K562 (cell line): Measurements from ENCODE around the gene NBEA. TPM values are rescaled to one million over a fixed set of nuclear protein-coding genes. Genes with fewer than 3 reads are reported as not detected.

Experiments used
- ATAC-seq: fragments of 200-7000 bp; cut with Tn5 transposase; 3 replicates; pipeline ENCODE4 v1.9.1; 2020; ENCODE audit warnings: moderate library complexity
- BruUV-seq: library from RNA; stranded (reverse); fragments of 400-500 nt; replicated peaks from 2 replicates; lab custom pipeline; 2021; lab: Mats Ljungman, UMichigan
- CTCF ChIA-PET: fragments of 300-600 bp; formaldehyde crosslinking; extraction: SDS; loops from one replicate; lab custom pipeline; 2021; ENCODE audit warnings: low intra/inter-chr PET ratio; lab: Yijun Ruan, JAX
- POLR2A ChIA-PET: fragments of 300-600, 350-650 bp; sonication (Branson Sonifier 250); formaldehyde crosslinking; extraction: SDS; loops from one replicate; lab custom pipeline; 2021; ENCODE audit warnings: antibody characterized with exemption, inconsistent platforms; lab: Yijun Ruan, JAX
- DNase-seq, 4 experiments: peaks; one replicate each; pipeline versions ENCODE4 v3.0.0 to v3.0.0-alpha.2; 2011 to 2018; ENCODE audit warnings: low spot score in 3 of 4, mixed read lengths in 3 of 4; ENCODE audit errors: extremely low read depth in 1 of 4
- FAIRE-seq: peaks from 2 replicates; lab custom pipeline; 2011; peaks lifted over from hg19 to GRCh38; lab: Jason Lieb, UNC
- H2AFZ ChIP-seq: 2 replicates; pipeline ENCODE4 v1.6.0; 2011; ENCODE audit warnings: low read depth, low read length, control low read depth, inconsistent platforms
- H3K27ac ChIP-seq: fragments of 200-600 bp; 3 replicates; pipeline ENCODE4 v1.8.0; 2011; ENCODE audit warnings: low read depth, mild to moderate bottlenecking, control low read depth, inconsistent platforms, low read length, moderate library complexity, mixed read lengths; ENCODE audit errors: extremely low read depth
- H3K27me3 ChIP-seq, 2 experiments: fragments of 300-600 bp in 1 of 2; 2 replicates in 1 of 2; 3 replicates in 1 of 2; pipeline versions ENCODE4 v1.6.0 to v1.8.0; 2011; ENCODE audit warnings: inconsistent platforms in 2 of 2, low read length in 2 of 2, mild to moderate bottlenecking in 1 of 2, mixed read lengths in 1 of 2, moderate library complexity in 1 of 2; ENCODE audit not compliant: control insufficient read depth in 2 of 2, insufficient read depth in 2 of 2
- H3K36me3 ChIP-seq: fragments of 300-600 bp; 3 replicates; pipeline ENCODE4 v1.8.0; 2011; ENCODE audit warnings: mild to moderate bottlenecking, low read length, inconsistent platforms; ENCODE audit not compliant: control insufficient read depth, insufficient read depth
- H3K4me1 ChIP-seq, 2 experiments: fragments of 200-600 bp in 1 of 2; replicated peaks in 1 of 2; 2 replicates in 1 of 2; 3 replicates in 1 of 2; pipeline versions ENCODE4 v1.5.1 to v1.8.0; 2011; ENCODE audit warnings: inconsistent platforms in 2 of 2, low read length in 2 of 2, mild to moderate bottlenecking in 1 of 2, mixed read lengths in 1 of 2, moderate library complexity in 1 of 2; ENCODE audit not compliant: control insufficient read depth in 2 of 2, insufficient read depth in 2 of 2
- H3K4me2 ChIP-seq: 2 replicates; pipeline ENCODE4 v1.6.1; 2011; ENCODE audit warnings: low read length, control low read depth, inconsistent platforms, mixed read lengths; ENCODE audit not compliant: insufficient read depth
- H3K4me3 ChIP-seq: fragments of 200-600 bp; sonication (generic), shearing (Covaris generic); 2 replicates; pipeline ENCODE4 v1.5.1; 2016; ENCODE audit warnings: control low read depth, inconsistent platforms
- H3K79me2 ChIP-seq: fragments of 200-600 bp; 3 replicates; pipeline ENCODE4 v1.8.0; 2011; ENCODE audit warnings: low read length, inconsistent platforms; ENCODE audit not compliant: control insufficient read depth, insufficient read depth
- H3K9ac ChIP-seq, 2 experiments: 2 replicates each; pipeline versions ENCODE4 v1.6.0 to v1.6.1; 2011; ENCODE audit warnings: low read depth in 2 of 2, low read length in 2 of 2, control low read depth in 1 of 2, inconsistent platforms in 1 of 2, mild to moderate bottlenecking in 1 of 2, mixed read lengths in 1 of 2; ENCODE audit not compliant: insufficient read depth in 1 of 2
- H3K9me1 ChIP-seq: one replicate; pipeline ENCODE4 v1.6.0; 2011; ENCODE audit warnings: inconsistent platforms, mild to moderate bottlenecking, low read length, moderate library complexity; ENCODE audit not compliant: control insufficient read depth, insufficient read depth
- H3K9me3 ChIP-seq: replicated peaks from 2 replicates; pipeline ENCODE4 v1.5.1; 2011; ENCODE audit warnings: low read depth, low read length, inconsistent platforms; ENCODE audit not compliant: control insufficient read depth, insufficient read depth
- H4K20me1 ChIP-seq: replicated peaks from 2 replicates; pipeline ENCODE4 v1.6.1; 2011; ENCODE audit warnings: low read length, inconsistent platforms, mixed read lengths; ENCODE audit not compliant: control insufficient read depth, insufficient read depth
- CREM ChIP-seq: IDR thresholded peaks from 2 replicates; pipeline ENCODE4 v1.6.1; 2014; ENCODE audit warnings: antibody characterized with exemption, low read depth
- MCM7 ChIP-seq, 2 experiments: fragments of 450-650 bp; IDR thresholded peaks; 2 replicates each; pipeline ENCODE4 v1.6.1; 2016 to 2018
- PTBP1 ChIP-seq: fragments of 200-400 bp; formaldehyde crosslinking; IDR thresholded peaks from 2 replicates; pipeline ENCODE4 v1.6.1; 2017; ENCODE audit warnings: low read depth, low read length
- TAF9B ChIP-seq: fragments of 450-650 bp; IDR thresholded peaks from 2 replicates; pipeline ENCODE4 v1.6.1; 2018; ENCODE audit warnings: mild to moderate bottlenecking; ENCODE audit not compliant: partially characterized antibody
- ZNF584 ChIP-seq: fragments of 200-800 bp; sonication (Bioruptor generic); IDR thresholded peaks from 2 replicates; pipeline ENCODE4 v1.6.1; 2016; ENCODE audit warnings: low read depth, mild to moderate bottlenecking, missing genetic modification characterization, missing compliant biosample characterization
- ZNF699 ChIP-seq: fragments of 250-450 bp; sonication (Bioruptor Pico); IDR thresholded peaks from 2 replicates; pipeline ENCODE4 v1.8.0; 2021; ENCODE audit warnings: mild to moderate bottlenecking, moderate library complexity; ENCODE audit not compliant: insufficient replicate concordance
- WGBS: fragments of 100-300 bp; shearing (Covaris generic); methylation state at CpG from one replicate; pipeline ENCODE4 v1.1.6; 2016; ENCODE audit warnings: low coverage, mixed read lengths; ENCODE audit not compliant: insufficient coverage; ENCODE audit errors: missing lambda C conversion rate; 5-methylcytosine and 5-hydroxymethylcytosine counted together
- in situ Hi-C: fragments of 300-500 bp; cut with MboI; formaldehyde crosslinking; loops from 4 replicates; pipeline ENCODE4 v1.15.0; 2018; ENCODE audit warnings: inconsistent platforms, mixed read lengths
- intact Hi-C: fragments of 100-400 bp; cut with micrococcal nuclease; formaldehyde crosslinking; loops from 2 replicates; pipeline ENCODE4 v1.14.2; 2022
- polyA plus RNA-seq, 8 experiments: library from polyadenylated mRNA; depleted of rRNA in 4 of 8; stranded (reverse) in 5 of 8; unstranded in 3 of 8; fragments of >200 nt; fragmentation: Nextera tagmentation in 2 of 8; fragmentation: Illumina TruSeq in 1 of 8; extraction: Ambion mirVana in 2 of 8; extraction: Trizol in 1 of 8; gene quantifications; 2 replicates each; pipeline versions ENCODE4 v1.2.1 to v1.2.3, GENCODE V29; 2011 to 2014; ENCODE audit warnings: inconsistent platforms in 1 of 8, missing spikeins in 1 of 8
- total RNA-seq, 7 experiments: library from RNA; depleted of rRNA in 6 of 7; stranded (reverse); fragments of >200 nt in 6 of 7; fragmentation: Illumina TruSeq in 2 of 7; extraction: Trizol in 2 of 7; gene quantifications; 2 replicates each; pipeline versions ENCODE4 v1.2.1 to v1.2.3, GENCODE V29; 2011 to 2021; ENCODE audit warnings: low replicate concordance in 1 of 7
- TF ChIP-seq, protein P1 (sequence below): fragments of 250-450 bp; sonication (Bioruptor Pico); IDR thresholded peaks from 2 replicates; pipeline ENCODE4 v1.8.0; 2022; ENCODE audit warnings: inconsistent platforms
- TF ChIP-seq, protein P2 (sequence below): IDR thresholded peaks from 2 replicates; pipeline ENCODE4 v1.6.1; 2011; ENCODE audit not compliant: insufficient read length; ENCODE audit errors: extremely low read depth

NBEA gene
- total and polyA plus RNA-seq, 9 of the 15 experiments (the other 6 are each of a cell fraction or from before 2014, with no cell fraction given): 0.03 to 0.94 (median 0.05) TPM; not detected in 2

GRCh38 chr13:35165205-35165604 lies 223.1 kb downstream of the NBEA start (continued):
- TF ChIP-seq ZNF699 (no peak), TAF9B (no peak), ZNF584 (no peak)
- TF ChIP-seq, protein P1, sequence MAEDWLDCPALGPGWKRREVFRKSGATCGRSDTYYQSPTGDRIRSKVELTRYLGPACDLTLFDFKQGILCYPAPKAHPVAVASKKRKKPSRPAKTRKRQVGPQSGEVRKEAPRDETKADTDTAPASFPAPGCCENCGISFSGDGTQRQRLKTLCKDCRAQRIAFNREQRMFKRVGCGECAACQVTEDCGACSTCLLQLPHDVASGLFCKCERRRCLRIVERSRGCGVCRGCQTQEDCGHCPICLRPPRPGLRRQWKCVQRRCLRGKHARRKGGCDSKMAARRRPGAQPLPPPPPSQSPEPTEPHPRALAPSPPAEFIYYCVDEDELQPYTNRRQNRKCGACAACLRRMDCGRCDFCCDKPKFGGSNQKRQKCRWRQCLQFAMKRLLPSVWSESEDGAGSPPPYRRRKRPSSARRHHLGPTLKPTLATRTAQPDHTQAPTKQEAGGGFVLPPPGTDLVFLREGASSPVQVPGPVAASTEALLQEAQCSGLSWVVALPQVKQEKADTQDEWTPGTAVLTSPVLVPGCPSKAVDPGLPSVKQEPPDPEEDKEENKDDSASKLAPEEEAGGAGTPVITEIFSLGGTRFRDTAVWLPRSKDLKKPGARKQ (CRISPR knock-in tag): no peak
- TF ChIP-seq, protein P2, sequence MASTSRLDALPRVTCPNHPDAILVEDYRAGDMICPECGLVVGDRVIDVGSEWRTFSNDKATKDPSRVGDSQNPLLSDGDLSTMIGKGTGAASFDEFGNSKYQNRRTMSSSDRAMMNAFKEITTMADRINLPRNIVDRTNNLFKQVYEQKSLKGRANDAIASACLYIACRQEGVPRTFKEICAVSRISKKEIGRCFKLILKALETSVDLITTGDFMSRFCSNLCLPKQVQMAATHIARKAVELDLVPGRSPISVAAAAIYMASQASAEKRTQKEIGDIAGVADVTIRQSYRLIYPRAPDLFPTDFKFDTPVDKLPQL: no peak

DNA sequence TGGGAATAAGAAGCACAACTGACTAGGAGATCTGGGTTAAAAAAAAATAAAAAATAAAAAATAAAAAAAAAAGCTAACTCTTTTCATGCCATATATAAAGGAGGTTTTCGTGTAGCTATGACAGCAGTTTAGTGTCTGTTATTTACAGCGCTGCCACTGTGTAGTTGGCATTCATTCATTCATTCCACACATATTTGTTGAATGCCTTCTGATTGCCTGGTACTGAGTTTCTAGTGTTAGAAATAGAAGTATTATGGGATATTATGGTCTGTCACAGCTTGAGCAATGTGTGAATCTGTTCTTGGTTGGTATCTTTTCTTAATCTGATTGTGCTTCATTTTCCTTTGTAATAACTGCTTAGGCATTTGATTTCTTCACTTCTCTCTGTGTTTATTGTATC lies 237.4 kb downstream of the NBEA start:
- WGBS: 4% methylated on average over 2 of the region's 2 CpGs
- no peak for ATAC-seq
- Histone ChIP-seq H3K27me3 (no peaks in the 10 kb centered on the region), H3K27ac (no peak overlapping the region), H4K20me1 (no peaks in the 10 kb centered on the region), H3K4me2 (no peak overlapping the region), H3K4me1 (no peaks in the 10 kb centered on the region), H3K9me1 (no peaks in the 10 kb centered on the region), H2AFZ (no peak overlapping the region), H3K9ac (no peak overlapping the region), H3K79me2 (no peaks in the 10 kb centered on the region), H3K4me3 (no peak overlapping the region), H3K36me3 (no peaks in the 10 kb centered on the region), H3K9me3 (no peaks in the 10 kb centered on the region)
- ChIA-PET POLR2A (no interaction called here), CTCF (no interaction called here)
- intact Hi-C loops: no loop called here
- in situ Hi-C loops: no loop called here
- BruUV-seq: no TSS peak
- no peak for DNase-seq
- TF ChIP-seq MCM7 (IDR thresholded peaks at IDR 0.05) (no peak), CREM (no peak), PTBP1 (no peak)
- no peak for FAIRE-seq
